ENCODE measurements around the gene PTGES2.

Gene PTGES2

DNA sequence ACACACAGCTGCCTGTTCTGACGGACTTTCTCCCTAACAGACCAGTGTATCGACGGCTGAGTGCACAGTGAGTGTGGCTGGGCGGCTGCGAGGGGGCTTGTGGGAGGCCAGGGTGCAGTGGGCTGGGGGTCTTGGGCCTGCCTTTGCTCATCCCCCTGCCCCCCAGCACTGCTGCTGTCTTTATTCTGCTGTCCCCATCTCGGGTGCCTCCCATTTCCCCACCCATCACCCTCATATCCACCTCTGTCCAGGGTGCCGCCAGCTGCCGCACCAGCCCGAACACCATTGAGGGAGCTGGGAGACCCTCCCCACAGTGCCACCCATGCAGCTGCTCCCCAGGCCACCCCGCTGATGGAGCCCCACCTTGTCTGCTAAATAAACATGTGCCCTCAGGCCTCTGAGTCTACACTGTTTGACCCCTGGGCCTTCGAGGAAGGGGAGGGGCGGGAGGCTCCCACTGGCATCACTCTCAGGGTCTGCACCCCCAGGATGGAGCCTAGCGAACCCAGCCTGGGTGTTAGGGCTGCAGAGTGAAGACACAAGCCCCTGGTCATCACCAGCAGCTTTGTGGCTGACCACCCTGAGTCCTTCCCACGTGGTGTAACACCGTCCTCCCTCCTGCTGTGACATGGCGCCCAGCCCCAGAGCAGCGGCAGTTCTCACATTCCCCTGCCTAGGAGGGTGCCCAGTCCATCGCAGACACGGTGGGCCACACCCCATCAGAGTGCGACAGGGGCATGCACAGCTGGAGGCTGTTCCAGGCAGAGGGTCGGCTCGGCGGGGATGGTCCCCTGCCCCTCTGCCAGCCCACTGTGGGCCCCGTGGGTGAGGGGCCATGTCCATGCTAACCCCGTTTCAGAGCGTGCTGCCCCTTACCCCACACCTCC lies 25.8 kb upstream of the PTGES2 start:
- no peak for DNase-seq (ENCODE audit: low read depth in 2 of 2)

DNA sequence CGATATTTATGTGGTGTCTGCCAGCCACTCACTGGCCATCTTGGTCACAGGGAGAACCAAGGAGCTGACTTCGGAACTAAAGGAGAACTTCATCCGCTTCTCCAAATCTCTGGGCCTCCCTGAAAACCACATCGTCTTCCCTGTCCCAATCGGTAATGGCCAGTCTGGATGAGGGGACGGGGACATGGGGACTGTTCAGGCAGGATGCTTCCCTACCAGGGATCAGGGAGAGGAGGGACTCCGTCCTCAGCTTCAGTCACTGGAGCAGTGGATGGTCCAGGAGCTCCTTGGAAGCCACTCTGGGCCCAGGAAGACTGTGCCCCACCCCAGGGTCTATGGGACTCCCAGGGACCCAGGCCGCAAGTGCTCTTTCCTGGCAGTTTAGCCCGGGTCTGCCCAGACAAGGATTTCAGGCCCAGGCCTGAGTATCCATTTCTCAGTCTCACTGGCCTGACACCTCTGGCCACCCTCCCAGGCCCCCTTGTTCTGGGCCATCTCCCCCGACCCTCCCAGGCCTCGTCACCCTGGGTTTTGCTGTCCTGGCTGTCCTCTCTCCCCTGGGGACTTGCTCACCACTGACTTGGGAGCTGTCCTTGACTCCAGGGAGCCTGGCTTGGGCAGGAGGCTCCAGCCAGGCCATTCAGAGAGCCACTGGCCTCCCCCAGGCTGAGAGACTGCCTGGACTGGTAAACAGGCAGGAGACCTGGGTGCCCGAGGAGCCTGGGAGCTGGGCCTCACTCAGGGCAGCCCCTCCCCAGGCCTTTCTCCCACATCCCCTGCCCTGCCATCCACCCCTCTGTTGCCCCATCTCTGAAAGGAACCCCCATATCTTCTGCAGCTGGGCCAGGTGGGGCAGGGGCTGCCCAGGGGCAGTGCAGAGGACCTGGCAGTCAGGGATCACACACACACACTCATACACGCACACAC lies 24.9 kb upstream of the PTGES2 start:
- no peak for DNase-seq (ENCODE audit: low read depth in 2 of 2)

DNA sequence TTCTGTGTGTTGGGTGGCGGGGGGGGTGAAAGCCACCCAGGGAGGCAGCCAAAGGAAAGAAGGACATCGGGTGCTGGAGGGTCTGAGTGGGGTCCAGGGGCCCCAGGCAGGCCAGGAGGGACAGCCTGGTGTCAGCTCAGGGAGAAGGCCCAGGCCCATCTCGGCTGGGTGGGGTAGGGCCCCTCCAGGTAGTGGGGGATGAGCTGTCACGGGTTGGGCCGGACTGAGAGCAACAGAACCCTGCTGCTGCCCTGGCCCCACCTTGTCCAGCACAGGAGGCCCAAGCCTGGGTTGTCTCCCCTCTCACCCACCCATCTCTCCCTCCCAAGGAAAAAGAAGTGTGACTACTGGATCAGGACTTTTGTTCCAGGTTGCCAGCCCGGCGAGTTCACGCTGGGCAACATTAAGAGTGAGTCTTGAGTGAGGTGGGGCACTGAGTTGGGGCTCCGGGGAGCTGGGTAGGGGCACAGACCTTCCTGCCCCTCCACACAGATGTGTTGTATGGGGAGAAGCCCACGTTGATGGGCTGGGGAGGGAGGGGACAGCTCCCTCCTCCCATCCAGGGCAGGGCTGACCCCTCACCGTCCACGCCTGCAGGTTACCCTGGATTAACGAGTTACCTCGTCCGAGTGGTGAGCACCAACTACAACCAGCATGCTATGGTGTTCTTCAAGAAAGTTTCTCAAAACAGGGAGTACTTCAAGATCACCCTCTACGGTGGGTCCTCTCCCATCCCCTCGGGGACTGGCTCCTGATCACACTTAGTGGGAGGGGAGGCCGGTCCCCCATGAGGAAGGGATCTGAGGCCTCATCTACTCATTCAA lies 24.0 kb upstream of the PTGES2 start:
- DNase-seq (ENCODE audit: low read depth in 2 of 2), result no peak

GRCh38 chr9:128150594-128151308 lies 23.2 kb upstream of the PTGES2 start:
- DNase-seq (ENCODE audit: low read depth in 2 of 2), result peak in 1 of 2 donors; percentile 14

DNA sequence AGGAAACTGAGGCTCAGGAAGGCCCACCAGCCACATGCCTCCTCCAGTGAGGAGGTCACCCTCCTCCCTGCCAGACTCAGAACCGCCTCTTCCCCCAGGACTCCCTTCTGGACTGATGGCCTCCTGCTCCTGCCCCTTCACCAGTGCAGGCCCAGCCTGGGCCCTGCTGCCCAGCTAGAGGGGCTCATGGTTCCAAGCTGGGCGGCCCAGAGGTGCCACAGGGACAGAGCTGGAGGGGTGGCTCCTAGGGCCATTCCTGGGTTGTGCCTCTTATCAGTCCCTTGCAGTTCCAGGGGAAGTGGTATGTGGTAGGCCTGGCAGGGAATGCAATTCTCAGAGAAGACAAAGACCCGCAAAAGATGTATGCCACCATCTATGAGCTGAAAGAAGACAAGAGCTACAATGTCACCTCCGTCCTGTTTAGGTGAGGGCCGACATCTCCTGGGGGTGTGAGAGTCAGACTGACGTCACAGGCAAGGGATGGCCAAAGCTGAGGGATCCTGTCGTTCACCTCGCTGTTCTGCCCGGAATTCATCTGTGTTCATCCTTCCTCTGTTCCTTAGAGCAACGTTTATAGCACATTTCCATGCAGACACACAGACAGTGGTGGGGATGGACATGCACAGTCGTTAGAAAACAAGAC lies 22.5 kb upstream of the PTGES2 start:
- no peak for DNase-seq (ENCODE audit: low read depth in 2 of 2)

- no peak for DNase-seq (ENCODE audit: low read depth in 2 of 2)
These were observed 21.6 kb upstream of the PTGES2 start, which contains the start of gene LCN2 for GRCh38 chr9:128149001-128149701. TSS of gene LCN2 (plus strand) at chr9:128149453. CDS start at chr9:128149526, 73 bp downstream.

DNA sequence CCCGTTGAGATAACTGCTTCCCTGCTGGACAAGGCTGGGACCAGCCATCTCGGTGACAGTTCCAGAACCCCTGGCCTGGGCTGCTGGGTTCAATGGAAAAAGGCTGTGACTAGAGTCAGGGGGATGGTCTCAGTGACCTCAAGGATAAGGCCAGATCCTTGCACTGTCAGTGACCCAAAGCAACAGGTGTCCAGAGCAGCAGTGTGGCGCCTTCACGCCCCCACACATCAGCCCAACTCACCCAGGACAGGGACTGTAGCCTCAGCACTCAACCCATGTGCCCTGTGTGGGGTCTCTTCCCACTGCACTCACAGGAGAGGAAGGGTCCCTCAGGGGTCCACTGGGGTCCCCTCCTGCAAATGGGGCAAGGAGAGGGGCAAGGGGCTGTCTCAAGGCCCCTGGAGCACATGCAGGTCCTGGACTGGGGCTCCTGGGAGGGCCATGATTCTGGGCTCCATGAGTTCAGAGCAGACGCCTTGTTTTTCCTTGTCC lies 21.0 kb upstream of the PTGES2 start:
- no peak for DNase-seq (ENCODE audit: low read depth in 2 of 2)

- DNase-seq (ENCODE audit: low read depth in 2 of 2), result no peak
These were observed 19.1 kb upstream of the PTGES2 start for GRCh38 chr9:128146591-128147120.

GRCh38 chr9:128145951-128146351 lies 18.4 kb upstream of the PTGES2 start:
- DNase-seq (ENCODE audit: low read depth in 2 of 2), result no peak

GRCh38 chr9:128145536-128145935 lies 18.0 kb upstream of the PTGES2 start:
- no peak for DNase-seq (ENCODE audit: low read depth in 2 of 2)

DNA sequence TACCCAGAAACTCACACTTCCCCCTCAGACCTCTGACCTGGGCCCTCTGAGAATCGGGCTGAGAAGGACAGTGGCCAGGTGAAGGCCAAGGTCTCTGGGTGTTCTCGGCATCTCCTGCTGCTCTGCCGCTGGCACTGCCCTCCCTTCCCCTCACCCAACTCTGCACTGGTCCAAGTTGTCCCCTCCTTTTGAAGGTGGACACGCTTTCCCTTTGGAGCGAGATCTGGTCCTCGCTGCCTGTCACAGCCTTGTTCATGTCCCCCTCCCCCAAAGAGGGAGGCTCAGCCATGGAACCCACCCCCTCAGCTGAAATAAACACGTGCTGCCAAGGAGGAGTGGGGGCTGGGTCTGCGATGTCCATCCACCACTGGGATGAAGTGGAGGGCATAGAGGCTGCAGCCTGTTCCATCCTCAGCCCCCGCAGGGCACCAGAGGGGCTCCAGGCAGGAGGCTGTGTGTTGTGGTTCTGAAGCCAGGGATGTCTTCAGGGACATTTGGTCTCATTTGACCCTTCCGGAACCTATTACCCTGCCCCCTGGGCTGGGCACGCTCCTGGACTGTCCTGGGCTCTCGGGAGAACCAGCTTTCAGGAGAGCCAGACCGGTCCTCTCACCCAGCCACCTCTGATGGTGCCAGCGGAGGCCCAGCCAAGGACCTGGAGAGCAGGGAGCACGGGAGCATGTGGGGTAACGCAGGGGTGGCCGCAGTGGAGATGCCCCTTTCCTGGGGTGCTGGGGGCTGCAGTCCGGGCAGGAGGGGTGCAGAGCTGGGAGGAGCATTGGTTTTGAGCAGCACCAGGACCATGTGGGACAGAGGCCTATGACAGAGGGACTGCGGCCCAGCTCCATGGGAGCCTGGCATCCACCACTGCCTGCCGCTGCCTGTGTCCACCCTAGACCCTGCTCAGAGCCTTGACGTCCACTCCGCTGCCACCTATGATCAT lies 17.0 kb upstream of the PTGES2 start:
- DNase-seq (ENCODE audit: low read depth in 2 of 2), result no peak

DNA sequence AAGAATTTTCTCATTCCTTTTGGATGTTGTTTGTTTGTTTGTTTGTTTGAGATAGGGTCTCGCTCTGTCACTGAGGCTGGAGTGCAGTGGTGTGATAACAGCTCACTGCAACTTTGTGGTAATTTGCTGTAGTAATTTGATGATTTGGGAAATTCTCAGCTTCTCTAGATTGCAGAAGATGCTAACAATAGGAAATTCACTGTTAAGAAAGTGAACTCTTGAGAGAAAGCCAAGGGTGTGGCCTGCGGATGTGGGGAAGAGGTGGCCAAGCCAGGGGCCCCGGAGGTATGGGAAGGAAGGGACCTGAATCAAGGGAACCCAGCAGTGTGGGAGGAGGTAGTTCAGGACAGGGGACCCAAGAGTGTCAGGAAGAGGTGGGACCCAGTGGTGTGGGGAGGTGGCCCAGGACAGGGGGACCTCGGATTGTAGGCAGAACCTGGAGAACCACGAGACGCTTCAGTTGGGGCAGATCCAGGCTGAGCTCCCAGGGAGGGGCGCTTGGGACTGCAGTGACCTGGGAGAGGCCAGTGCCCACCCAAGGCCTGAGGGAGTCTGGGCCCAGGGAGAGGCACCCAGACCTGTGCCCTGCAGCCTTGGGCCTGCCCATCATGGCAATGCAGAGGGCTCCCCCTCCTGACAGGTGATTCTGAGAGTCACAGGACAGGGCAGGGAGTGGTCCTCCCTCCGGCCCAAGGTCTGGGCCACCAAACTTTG lies 16.2 kb upstream of the PTGES2 start:
- DNase-seq (ENCODE audit: low read depth in 2 of 2), result no peak

- no peak for DNase-seq (ENCODE audit: low read depth in 2 of 2)
These were observed 15.1 kb upstream of the PTGES2 start for GRCh38 chr9:128142596-128142995.

GRCh38 chr9:128142061-128142460 lies 14.5 kb upstream of the PTGES2 start:
- no peak for DNase-seq (ENCODE audit: low read depth in 2 of 2)

GRCh38 chr9:128141604-128142003 lies 14.1 kb upstream of the PTGES2 start:
- DNase-seq (ENCODE audit: low read depth in 2 of 2), result no peak

- no peak for DNase-seq (ENCODE audit: low read depth in 2 of 2)
These were observed 12.1 kb upstream of the PTGES2 start for GRCh38 chr9:128139621-128140020.

DNA sequence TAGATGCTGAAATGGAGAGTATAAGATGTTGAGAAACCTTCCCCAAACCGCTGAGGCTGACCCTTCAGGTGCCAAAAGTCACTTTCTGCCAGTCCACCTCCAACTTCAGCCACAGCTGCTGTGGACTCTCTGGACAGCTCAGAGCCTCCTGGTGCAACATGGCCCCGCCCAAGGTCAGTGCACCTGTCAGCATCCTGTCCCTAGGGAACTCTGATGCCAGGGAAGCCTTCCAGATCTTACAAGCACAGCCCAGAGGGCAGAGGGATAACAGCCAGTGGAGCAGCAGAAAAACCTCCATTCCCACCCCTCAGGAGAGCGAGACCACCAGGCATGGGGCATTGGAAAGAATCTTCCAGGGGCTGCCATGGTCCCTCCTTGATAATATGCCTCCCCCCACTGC lies 10.5 kb upstream of the PTGES2 start:
- no peak for DNase-seq (ENCODE audit: low read depth in 2 of 2)

Measured in stimulated activated CD8-positive, alpha-beta memory T cell treated with anti-CD3 and anti-CD28 coated beads, Interleukin-2, amount 100 ng/mL, for 48 hours (primary cell).